Thyroid gland (tissue), 4 donors: ENCODE data around the gene STRADA.

ENCODE experiments used
- POLR2A ChIP-seq, 2 donors: fragments of 450-650 bp; IDR thresholded peaks; one replicate each; pipeline ENCODE4 v1.6.1; 2017; ENCODE audit warnings: antibody characterized with exemption in 2 of 2, mild to moderate bottlenecking in 2 of 2, moderate library complexity in 1 of 2
- TF ChIP-seq, protein P1 (sequence below), 6 experiments: fragments of 200-600 bp in 3 of 6; fragments of 450-650 bp in 3 of 6; sonication (generic) in 3 of 6; IDR thresholded peaks; one replicate each; pipeline ENCODE4 v1.5.1; 2016 to 2019; ENCODE audit warnings: antibody characterized with exemption in 6 of 6, mild to moderate bottlenecking in 2 of 6, inconsistent platforms in 1 of 6, moderate library complexity in 1 of 6

DNA sequence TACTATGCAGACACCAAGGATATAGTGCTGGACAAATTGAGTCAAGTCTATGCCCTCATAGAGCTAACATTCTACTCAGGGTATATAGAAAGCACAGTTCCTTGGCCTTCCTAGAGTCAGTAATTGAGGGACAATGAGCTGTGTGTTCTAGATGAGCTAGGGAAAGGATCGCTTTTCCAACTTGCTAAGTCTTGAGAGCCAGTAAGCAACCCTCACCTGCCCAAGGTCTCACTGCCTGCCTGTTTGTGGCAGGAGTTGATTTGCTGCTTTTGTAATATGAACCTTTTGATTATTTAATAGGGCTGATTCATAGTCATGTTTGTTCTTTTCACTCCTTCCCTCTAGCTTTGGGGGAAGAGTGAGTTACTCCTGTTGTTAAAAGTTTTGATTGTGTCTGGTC is 38.9 kb upstream of the STRADA start:
- TF ChIP-seq, protein P1, sequence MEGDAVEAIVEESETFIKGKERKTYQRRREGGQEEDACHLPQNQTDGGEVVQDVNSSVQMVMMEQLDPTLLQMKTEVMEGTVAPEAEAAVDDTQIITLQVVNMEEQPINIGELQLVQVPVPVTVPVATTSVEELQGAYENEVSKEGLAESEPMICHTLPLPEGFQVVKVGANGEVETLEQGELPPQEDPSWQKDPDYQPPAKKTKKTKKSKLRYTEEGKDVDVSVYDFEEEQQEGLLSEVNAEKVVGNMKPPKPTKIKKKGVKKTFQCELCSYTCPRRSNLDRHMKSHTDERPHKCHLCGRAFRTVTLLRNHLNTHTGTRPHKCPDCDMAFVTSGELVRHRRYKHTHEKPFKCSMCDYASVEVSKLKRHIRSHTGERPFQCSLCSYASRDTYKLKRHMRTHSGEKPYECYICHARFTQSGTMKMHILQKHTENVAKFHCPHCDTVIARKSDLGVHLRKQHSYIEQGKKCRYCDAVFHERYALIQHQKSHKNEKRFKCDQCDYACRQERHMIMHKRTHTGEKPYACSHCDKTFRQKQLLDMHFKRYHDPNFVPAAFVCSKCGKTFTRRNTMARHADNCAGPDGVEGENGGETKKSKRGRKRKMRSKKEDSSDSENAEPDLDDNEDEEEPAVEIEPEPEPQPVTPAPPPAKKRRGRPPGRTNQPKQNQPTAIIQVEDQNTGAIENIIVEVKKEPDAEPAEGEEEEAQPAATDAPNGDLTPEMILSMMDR (IDR thresholded peaks at IDR 0.05), result no peak
- TF ChIP-seq POLR2A (IDR thresholded peaks at IDR 0.05), result no peak
